Measurements from ENCODE around the gene GLT8D2. TPM values are rescaled to one million over a fixed set of nuclear protein-coding genes. Genes with fewer than 3 reads are reported as not detected.
A peak's percentile ranks its signal among the peaks of the same experiment; 100 is the strongest.

Gene GLT8D2
- total and polyA plus RNA-seq, 2 experiments from 2014 or later = 4.2 to 8.5 TPM

DNA sequence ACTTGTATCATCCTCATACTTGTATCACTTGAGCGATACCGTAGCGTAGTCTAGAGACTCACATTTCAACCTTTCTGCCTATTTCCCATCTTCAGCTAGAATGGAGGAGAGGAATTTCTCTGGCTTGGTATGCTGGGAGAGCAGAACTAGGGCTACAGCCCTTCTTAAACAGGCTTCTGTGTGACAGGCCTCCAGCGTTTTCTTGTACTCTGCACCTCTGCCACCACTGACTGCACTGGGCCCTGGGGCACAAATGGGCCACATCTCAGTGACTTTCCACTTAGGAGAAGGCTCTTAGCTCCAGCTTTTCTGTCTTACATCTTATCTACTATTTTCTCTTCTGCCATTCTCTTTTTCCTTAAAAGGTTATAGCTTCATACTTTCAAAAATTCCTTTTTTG is 41.1 kb upstream of the GLT8D2 start (continued):
- TF ChIP-seq, protein P1, sequence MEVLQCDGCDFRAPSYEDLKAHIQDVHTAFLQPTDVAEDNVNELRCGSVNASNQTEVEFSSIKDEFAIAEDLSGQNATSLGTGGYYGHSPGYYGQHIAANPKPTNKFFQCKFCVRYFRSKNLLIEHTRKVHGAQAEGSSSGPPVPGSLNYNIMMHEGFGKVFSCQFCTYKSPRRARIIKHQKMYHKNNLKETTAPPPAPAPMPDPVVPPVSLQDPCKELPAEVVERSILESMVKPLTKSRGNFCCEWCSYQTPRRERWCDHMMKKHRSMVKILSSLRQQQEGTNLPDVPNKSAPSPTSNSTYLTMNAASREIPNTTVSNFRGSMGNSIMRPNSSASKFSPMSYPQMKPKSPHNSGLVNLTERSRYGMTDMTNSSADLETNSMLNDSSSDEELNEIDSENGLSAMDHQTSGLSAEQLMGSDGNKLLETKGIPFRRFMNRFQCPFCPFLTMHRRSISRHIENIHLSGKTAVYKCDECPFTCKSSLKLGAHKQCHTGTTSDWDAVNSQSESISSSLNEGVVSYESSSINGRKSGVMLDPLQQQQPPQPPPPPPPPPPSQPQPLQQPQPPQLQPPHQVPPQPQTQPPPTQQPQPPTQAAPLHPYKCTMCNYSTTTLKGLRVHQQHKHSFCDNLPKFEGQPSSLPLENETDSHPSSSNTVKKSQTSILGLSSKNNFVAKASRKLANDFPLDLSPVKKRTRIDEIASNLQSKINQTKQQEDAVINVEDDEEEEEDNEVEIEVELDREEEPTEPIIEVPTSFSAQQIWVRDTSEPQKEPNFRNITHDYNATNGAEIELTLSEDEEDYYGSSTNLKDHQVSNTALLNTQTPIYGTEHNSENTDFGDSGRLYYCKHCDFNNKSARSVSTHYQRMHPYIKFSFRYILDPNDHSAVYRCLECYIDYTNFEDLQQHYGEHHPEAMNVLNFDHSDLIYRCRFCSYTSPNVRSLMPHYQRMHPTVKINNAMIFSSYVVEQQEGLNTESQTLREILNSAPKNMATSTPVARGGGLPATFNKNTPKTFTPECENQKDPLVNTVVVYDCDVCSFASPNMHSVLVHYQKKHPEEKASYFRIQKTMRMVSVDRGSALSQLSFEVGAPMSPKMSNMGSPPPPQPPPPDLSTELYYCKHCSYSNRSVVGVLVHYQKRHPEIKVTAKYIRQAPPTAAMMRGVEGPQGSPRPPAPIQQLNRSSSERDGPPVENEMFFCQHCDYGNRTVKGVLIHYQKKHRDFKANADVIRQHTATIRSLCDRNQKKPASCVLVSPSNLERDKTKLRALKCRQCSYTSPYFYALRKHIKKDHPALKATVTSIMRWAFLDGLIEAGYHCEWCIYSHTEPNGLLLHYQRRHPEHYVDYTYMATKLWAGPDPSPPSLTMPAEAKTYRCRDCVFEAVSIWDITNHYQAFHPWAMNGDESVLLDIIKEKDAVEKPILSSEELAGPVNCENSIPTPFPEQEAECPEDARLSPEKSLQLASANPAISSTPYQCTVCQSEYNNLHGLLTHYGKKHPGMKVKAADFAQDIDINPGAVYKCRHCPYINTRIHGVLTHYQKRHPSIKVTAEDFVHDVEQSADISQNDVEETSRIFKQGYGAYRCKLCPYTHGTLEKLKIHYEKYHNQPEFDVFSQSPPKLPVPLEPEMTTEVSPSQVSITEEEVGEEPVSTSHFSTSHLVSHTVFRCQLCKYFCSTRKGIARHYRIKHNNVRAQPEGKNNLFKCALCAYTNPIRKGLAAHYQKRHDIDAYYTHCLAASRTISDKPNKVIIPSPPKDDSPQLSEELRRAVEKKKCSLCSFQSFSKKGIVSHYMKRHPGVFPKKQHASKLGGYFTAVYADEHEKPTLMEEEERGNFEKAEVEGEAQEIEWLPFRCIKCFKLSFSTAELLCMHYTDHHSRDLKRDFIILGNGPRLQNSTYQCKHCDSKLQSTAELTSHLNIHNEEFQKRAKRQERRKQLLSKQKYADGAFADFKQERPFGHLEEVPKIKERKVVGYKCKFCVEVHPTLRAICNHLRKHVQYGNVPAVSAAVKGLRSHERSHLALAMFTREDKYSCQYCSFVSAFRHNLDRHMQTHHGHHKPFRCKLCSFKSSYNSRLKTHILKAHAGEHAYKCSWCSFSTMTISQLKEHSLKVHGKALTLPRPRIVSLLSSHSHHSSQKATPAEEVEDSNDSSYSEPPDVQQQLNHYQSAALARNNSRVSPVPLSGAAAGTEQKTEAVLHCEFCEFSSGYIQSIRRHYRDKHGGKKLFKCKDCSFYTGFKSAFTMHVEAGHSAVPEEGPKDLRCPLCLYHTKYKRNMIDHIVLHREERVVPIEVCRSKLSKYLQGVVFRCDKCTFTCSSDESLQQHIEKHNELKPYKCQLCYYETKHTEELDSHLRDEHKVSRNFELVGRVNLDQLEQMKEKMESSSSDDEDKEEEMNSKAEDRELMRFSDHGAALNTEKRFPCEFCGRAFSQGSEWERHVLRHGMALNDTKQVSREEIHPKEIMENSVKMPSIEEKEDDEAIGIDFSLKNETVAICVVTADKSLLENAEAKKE (CRISPR knock-in tag; IDR thresholded peaks at IDR 0.05) = no peak

DNA sequence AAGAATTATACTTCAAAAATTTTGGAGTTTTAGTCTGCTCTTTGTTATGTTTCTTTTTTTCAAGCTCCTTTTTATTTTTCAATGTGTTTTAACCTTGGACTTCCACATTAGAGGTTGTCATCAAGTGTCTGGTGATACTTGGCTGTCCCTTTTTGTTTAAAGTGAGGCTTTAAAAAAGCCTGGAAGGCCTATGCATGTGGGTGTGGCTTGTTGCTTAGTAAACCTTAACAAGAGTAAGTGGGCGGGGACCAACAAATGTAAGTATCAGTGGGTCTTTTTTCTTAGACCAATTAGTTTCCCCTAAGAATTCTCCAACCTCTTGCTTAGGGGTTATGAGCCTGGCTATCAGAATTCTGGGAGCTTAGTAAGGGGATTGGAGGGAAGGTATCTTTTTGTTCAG is 40.7 kb upstream of the GLT8D2 start:
- Histone ChIP-seq H3K9me2 (ENCODE audit: insufficient read depth) (no peaks in the 10 kb centered on the region), H3K27me3 (ENCODE audit: insufficient read depth) (no peaks in the 10 kb centered on the region), H3K4me1 (ENCODE audit: insufficient read depth) (no peaks in the 10 kb centered on the region), H3K4me2 (no peak overlapping the region), H3K36me3 (ENCODE audit: insufficient read depth) (no peaks in the 10 kb centered on the region), H3K27ac (ENCODE audit: low read depth) (no peak overlapping the region), H2AFZ (no peak overlapping the region), H4K20me1 (replicated peaks; ENCODE audit: insufficient read depth) (no peaks in the 10 kb centered on the region), H3K79me2 (replicated peaks; ENCODE audit: insufficient read depth) (no peaks in the 10 kb centered on the region), H3F3A (replicated peaks; ENCODE audit: low read depth) (no peaks in the 10 kb centered on the region), H3K4me3 (no peak overlapping the region)
- Mint-ChIP-seq H3K27me3 (ENCODE audit: insufficient read depth, low read depth, poor library complexity) (no peaks in the 10 kb centered on the region), H3K27ac (no peak overlapping the region), H3K4me1 (no peaks in the 10 kb centered on the region), H3K9me3 (no peaks in the 10 kb centered on the region), H3K36me3 (ENCODE audit: low read depth) (no peaks in the 10 kb centered on the region), H3K4me3 (no peak overlapping the region)
- DNase-seq (ENCODE audit: low spot score) (peak; percentile 77), ATAC-seq (peak; percentile 67)
- TF ChIP-seq, protein P2, sequence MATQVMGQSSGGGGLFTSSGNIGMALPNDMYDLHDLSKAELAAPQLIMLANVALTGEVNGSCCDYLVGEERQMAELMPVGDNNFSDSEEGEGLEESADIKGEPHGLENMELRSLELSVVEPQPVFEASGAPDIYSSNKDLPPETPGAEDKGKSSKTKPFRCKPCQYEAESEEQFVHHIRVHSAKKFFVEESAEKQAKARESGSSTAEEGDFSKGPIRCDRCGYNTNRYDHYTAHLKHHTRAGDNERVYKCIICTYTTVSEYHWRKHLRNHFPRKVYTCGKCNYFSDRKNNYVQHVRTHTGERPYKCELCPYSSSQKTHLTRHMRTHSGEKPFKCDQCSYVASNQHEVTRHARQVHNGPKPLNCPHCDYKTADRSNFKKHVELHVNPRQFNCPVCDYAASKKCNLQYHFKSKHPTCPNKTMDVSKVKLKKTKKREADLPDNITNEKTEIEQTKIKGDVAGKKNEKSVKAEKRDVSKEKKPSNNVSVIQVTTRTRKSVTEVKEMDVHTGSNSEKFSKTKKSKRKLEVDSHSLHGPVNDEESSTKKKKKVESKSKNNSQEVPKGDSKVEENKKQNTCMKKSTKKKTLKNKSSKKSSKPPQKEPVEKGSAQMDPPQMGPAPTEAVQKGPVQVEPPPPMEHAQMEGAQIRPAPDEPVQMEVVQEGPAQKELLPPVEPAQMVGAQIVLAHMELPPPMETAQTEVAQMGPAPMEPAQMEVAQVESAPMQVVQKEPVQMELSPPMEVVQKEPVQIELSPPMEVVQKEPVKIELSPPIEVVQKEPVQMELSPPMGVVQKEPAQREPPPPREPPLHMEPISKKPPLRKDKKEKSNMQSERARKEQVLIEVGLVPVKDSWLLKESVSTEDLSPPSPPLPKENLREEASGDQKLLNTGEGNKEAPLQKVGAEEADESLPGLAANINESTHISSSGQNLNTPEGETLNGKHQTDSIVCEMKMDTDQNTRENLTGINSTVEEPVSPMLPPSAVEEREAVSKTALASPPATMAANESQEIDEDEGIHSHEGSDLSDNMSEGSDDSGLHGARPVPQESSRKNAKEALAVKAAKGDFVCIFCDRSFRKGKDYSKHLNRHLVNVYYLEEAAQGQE (IDR thresholded peaks at IDR 0.05; ENCODE audit: unreplicated experiment) = no peak
- TF ChIP-seq, protein P1 (CRISPR knock-in tag; IDR thresholded peaks at IDR 0.05) = no peak
- TF ChIP-seq EZH2phosphoT487 (IDR thresholded peaks at IDR 0.05; ENCODE audit: unreplicated experiment) (no peak), ZNF114 (CRISPR knock-in tag; IDR thresholded peaks at IDR 0.05) (no peak), NANOG (IDR thresholded peaks at IDR 0.05; ENCODE audit: borderline replicate concordance) (no peak), CREB1 (CRISPR knock-in tag; IDR thresholded peaks at IDR 0.05; ENCODE audit: low read depth) (no peak)
